Chondrocyte (in vitro differentiated cells): ENCODE measurements around the gene RAB14. TPM values are rescaled to one million over a fixed set of nuclear protein-coding genes. Genes with fewer than 3 reads are reported as not detected.

Source experiments
- DNase-seq: peaks from one replicate; pipeline ENCODE4 v3.0.0; 2021; ENCODE audit warnings: mixed read lengths, low spot score
- H3K27ac Mint-ChIP-seq: one replicate; pipeline ENCODE4 v1.8.0; 2021; ENCODE audit warnings: mild to moderate bottlenecking, moderate library complexity, mixed read lengths; ENCODE audit not compliant: unreplicated experiment
- H3K27me3 Mint-ChIP-seq: 2 replicates; pipeline ENCODE4 v1.8.0; 2021; ENCODE audit warnings: low read depth, mixed read lengths
- H3K36me3 Mint-ChIP-seq: 2 replicates; pipeline ENCODE4 v1.8.0; 2021; ENCODE audit warnings: low read depth, mixed read lengths
- H3K4me1 Mint-ChIP-seq: 2 replicates; pipeline ENCODE4 v1.8.0; 2021; ENCODE audit warnings: low read depth, mild to moderate bottlenecking, mixed read lengths
- H3K4me3 Mint-ChIP-seq: one replicate; pipeline ENCODE4 v1.8.0; 2021; ENCODE audit warnings: mild to moderate bottlenecking, moderate library complexity, mixed read lengths; ENCODE audit not compliant: unreplicated experiment
- H3K9me3 Mint-ChIP-seq: 2 replicates; pipeline ENCODE4 v1.8.0; 2021; ENCODE audit warnings: low read depth, mixed read lengths
- CTCF ChIP-seq: fragments of 200-600 bp; sonication (generic); IDR thresholded peaks from 2 replicates; pipeline ENCODE4 v1.5.0; 2021; ENCODE audit warnings: antibody characterized with exemption, mild to moderate bottlenecking, moderate library complexity
- total RNA-seq: library from RNA; stranded (reverse); gene quantifications from 3 replicates; pipeline ENCODE4 v1.2.1, GENCODE V29; 2021

The RAB14 gene
- total RNA-seq, 1 donor from 2014 or later: 64.3 TPM

- Mint-ChIP-seq H3K36me3 (no peaks in the 10 kb centered on the region), H3K4me1 (peaks cover 23% of the 10 kb centered on the region), H3K4me3 (no peak overlapping the region), H3K9me3 (no peaks in the 10 kb centered on the region), H3K27me3 (no peaks in the 10 kb centered on the region), H3K27ac (no peak overlapping the region)
- no peak for TF ChIP-seq CTCF
- DNase-seq: no peak
These were observed 2.5 kb upstream of the RAB14 start for GRCh38 chr9:121204121-121204520.

DNA sequence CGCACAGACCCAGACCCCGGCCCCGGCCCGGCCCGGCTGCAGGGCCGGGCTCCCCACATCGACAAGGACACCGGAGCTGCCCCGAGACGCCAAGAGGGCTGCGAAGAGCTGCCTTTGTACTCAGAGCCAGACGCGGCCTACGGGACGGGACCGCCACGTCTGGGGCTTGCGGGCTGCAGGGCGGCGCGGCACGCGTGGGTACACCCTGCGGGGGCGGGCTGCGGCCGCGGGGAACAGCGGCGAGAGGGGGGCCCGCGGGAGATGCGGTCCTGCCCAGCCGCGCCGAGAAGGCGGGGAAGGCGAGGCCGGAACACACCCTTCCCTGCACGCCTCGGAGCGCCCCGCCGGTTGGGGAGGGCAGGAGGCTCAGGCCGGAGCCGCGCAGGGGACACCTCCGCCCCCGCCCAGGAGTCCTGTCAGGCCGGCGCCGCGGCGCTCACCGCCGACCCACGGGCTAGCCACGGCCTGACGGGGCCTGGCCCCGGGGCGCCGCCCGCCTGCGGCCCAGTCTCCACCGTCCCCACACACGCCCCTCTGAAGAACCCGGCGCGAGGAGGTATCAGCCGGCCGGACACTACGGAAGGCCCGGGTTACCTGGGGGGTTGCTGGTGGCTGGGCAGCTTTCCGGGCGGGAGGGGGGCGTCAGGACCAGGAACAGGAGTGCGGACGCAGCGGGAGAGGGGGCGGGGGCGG lies 478 bp downstream of the RAB14 start:
- Mint-ChIP-seq H3K36me3 (no peaks in the 10 kb centered on the region), H3K4me3 (peak overlapping the region; percentile 88), H3K9me3 (no peaks in the 10 kb centered on the region), H3K27ac (peak overlapping the region; percentile 89), H3K4me1 (peaks cover 49% of the 10 kb centered on the region), H3K27me3 (no peaks in the 10 kb centered on the region)
- DNase-seq: peak; percentile 87
- no peak for TF ChIP-seq CTCF

DNA sequence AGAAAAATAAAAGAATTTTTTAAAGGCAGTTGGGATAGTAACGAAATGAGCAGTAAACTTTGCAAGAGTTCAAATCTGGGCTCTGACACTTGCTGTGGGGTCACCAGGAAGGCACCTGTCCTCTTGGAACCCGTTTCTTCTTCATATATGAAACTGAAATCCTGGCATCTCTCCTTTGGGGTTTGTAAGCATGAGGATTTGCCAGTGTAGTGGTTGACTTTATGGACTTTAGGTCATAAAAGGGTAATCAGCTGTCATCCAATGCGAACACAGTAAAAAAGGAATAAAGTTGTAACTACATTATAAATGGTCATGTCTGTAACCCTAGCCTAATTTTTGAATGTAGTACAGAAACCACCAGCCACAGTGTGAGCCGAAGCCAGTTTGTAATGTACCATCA lies 1.3 kb downstream of the RAB14 start:
- H3K27me3 Mint-ChIP-seq: no peaks in the 10 kb centered on the region
- H3K4me1 Mint-ChIP-seq: peaks cover 57% of the 10 kb centered on the region

GRCh38 chr9:121199921-121200320 lies 1.7 kb downstream of the RAB14 start:
- Mint-ChIP-seq H3K4me1 (peaks cover 61% of the 10 kb centered on the region), H3K27ac (peak overlapping the region; percentile 89), H3K36me3 (no peaks in the 10 kb centered on the region), H3K27me3 (no peaks in the 10 kb centered on the region), H3K9me3 (no peaks in the 10 kb centered on the region), H3K4me3 (peak overlapping the region; percentile 88)
- no peak for TF ChIP-seq CTCF
- DNase-seq: no peak

More for the DNA sequence above, 1.3 kb downstream of the RAB14 start:
- Mint-ChIP-seq H3K9me3 (no peaks in the 10 kb centered on the region), H3K27ac (peak overlapping the region; percentile 89), H3K4me3 (peak overlapping the region; percentile 88), H3K36me3 (no peaks in the 10 kb centered on the region)
- TF ChIP-seq CTCF: no peak
- no peak for DNase-seq

DNA sequence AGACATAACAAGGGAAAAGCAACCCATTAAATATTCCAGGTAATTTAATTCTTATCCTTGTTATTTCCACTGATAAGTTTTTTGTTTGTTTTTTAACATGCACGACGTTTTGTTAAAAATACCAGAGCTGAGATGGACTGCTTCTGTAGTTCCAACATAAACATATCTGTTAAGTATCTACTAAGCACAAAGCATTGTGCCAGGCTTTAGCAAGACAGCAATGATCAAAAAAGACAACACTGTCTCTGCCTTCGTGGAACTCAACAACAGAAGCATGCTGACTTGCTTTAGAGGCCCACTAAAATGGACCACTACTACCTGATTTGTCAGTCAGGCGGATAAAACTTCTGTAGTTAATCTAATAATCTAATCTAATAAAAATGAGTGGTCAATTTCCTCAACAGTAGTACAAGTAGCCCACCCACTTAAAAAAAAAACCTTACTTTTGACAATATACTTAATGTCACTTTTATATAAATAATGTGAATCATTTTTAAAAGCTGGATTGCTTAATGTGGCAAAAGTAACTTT lies 3.1 kb downstream of the RAB14 start:
- H3K36me3 Mint-ChIP-seq: no peaks in the 10 kb centered on the region
- H3K9me3 Mint-ChIP-seq: no peaks in the 10 kb centered on the region
- peak overlapping the region; percentile 59 for H3K27ac Mint-ChIP-seq
- H3K4me3 Mint-ChIP-seq: peak overlapping the region; percentile 88
- DNase-seq: no peak
- H3K4me1 Mint-ChIP-seq: peaks cover 72% of the 10 kb centered on the region
- no peaks in the 10 kb centered on the region for H3K27me3 Mint-ChIP-seq
- no peak for TF ChIP-seq CTCF
